K562 (cell line): ENCODE results near the gene HMGN1. TPM values are rescaled to one million over a fixed set of nuclear protein-coding genes. Genes with fewer than 3 reads are reported as not detected.

Experiments
- ATF7 ChIP-seq: fragments of 450-650 bp; IDR thresholded peaks from 2 replicates; pipeline ENCODE4 v1.7.1; 2014; ENCODE audit warnings: mild to moderate bottlenecking, moderate library complexity
- BACH1 ChIP-seq: fragments of 200-800 bp; sonication (Bioruptor generic); IDR thresholded peaks from 2 replicates; pipeline ENCODE4 v1.6.1; 2016; ENCODE audit warnings: missing genetic modification characterization, missing compliant biosample characterization
- BRD9 ChIP-seq: fragments of 450-650 bp; IDR thresholded peaks from 2 replicates; pipeline ENCODE4 v1.6.1; 2018; ENCODE audit warnings: low read depth; ENCODE audit not compliant: partially characterized antibody
- EP300 ChIP-seq: IDR thresholded peaks from 2 replicates; pipeline ENCODE4 v1.6.1; 2012; ENCODE audit warnings: low read length, improper control_type of control experiment
- EP400 ChIP-seq: fragments of 450-650 bp; IDR thresholded peaks from 2 replicates; pipeline ENCODE4 v1.6.1; 2017; ENCODE audit warnings: antibody characterized with exemption, mild to moderate bottlenecking, moderate library complexity
- KAT7 ChIP-seq: sonication (generic); formaldehyde crosslinking; IDR thresholded peaks from 2 replicates; pipeline ENCODE4 v1.8.0; 2022; ENCODE audit warnings: missing genetic modification reagents, mild to moderate bottlenecking, borderline replicate concordance
- MAFK ChIP-seq: IDR thresholded peaks from 2 replicates; pipeline ENCODE4 v1.6.1; 2011; ENCODE audit warnings: low read length, improper control_type of control experiment
- MBD2 ChIP-seq: sonication (generic); IDR thresholded peaks from 2 replicates; pipeline ENCODE4 v1.6.1; 2016; ENCODE audit warnings: low read depth, borderline replicate concordance
- MEF2D ChIP-seq: conservative IDR thresholded peaks from 2 replicates; pipeline ENCODE4 v1.6.1; 2016; ENCODE audit warnings: low read depth, missing genetic modification characterization, missing compliant biosample characterization
- MTA3 ChIP-seq: fragments of 450-650 bp; formaldehyde crosslinking; IDR thresholded peaks from 2 replicates; pipeline ENCODE4 v1.6.1; 2017; ENCODE audit warnings: mild to moderate bottlenecking, borderline replicate concordance
- NEUROD1 ChIP-seq: fragments of 150-350 bp; IDR thresholded peaks from 2 replicates; pipeline ENCODE4 v1.6.1; 2014; ENCODE audit warnings: borderline replicate concordance, low read length, low read depth; ENCODE audit not compliant: partially characterized antibody
- NFE2L1 ChIP-seq: fragments of 450-650 bp; IDR thresholded peaks from 2 replicates; pipeline ENCODE4 v1.6.1; 2016; ENCODE audit warnings: missing genetic modification characterization, low read depth, mild to moderate bottlenecking, missing compliant biosample characterization, moderate library complexity, borderline replicate concordance
- NR2C1 ChIP-seq, 2 experiments: fragments of 450-650 bp; IDR thresholded peaks; 2 replicates each; pipeline ENCODE4 v1.6.1; 2017; ENCODE audit warnings: mild to moderate bottlenecking in 2 of 2, antibody characterized with exemption in 1 of 2, inconsistent platforms in 1 of 2, missing compliant biosample characterization in 1 of 2, missing genetic modification characterization in 1 of 2
- NRF1 ChIP-seq, 2 experiments: fragments of 450-650 bp; IDR thresholded peaks in 1 of 2; conservative IDR thresholded peaks in 1 of 2; 2 replicates each; pipeline ENCODE4 v1.6.1; 2014; ENCODE audit warnings: mild to moderate bottlenecking in 2 of 2
- NUFIP1 ChIP-seq: fragments of 450-650 bp; IDR thresholded peaks from 2 replicates; pipeline ENCODE4 v1.6.1; 2018; ENCODE audit not compliant: partially characterized antibody
- PBX2 ChIP-seq, 2 experiments: IDR thresholded peaks in 1 of 2; conservative IDR thresholded peaks in 1 of 2; 2 replicates each; pipeline ENCODE4 v1.6.1; 2016; ENCODE audit warnings: low read depth in 2 of 2, mild to moderate bottlenecking in 1 of 2, missing compliant biosample characterization in 1 of 2, missing genetic modification characterization in 1 of 2, moderate library complexity in 1 of 2
- SIN3B ChIP-seq: fragments of 450-650 bp; IDR thresholded peaks from 2 replicates; pipeline ENCODE4 v1.6.1; 2017; ENCODE audit warnings: low read depth, mild to moderate bottlenecking, moderate library complexity
- SMAD1 ChIP-seq: fragments of 150-350 bp; IDR thresholded peaks from 2 replicates; pipeline ENCODE4 v1.6.1; 2014; ENCODE audit warnings: low read length, low read depth; ENCODE audit not compliant: partially characterized antibody
- SNIP1 ChIP-seq: fragments of 450-650 bp; IDR thresholded peaks from 2 replicates; pipeline ENCODE4 v1.7.1; 2017; ENCODE audit warnings: low read depth, mild to moderate bottlenecking
- VEZF1 ChIP-seq: fragments of 200-800 bp; sonication (Bioruptor generic); IDR thresholded peaks from 2 replicates; pipeline ENCODE4 v1.6.1; 2017; ENCODE audit warnings: missing genetic modification characterization, missing compliant biosample characterization
- ZEB2 ChIP-seq: fragments of 450-650 bp; IDR thresholded peaks from 2 replicates; pipeline ENCODE4 v1.6.1; 2016
- ZNF311 ChIP-seq: fragments of 250-450 bp; sonication (Bioruptor Pico); IDR thresholded peaks from 2 replicates; pipeline ENCODE4 v1.4.0; 2020; ENCODE audit warnings: mild to moderate bottlenecking, moderate library complexity
- ZNF316 ChIP-seq: fragments of 450-650 bp; IDR thresholded peaks from 2 replicates; pipeline ENCODE4 v1.6.1; 2016
- polyA plus RNA-seq, 8 experiments: library from polyadenylated mRNA; depleted of rRNA in 4 of 8; stranded (reverse) in 5 of 8; unstranded in 3 of 8; fragments of >200 nt; fragmentation: Nextera tagmentation in 2 of 8; fragmentation: Illumina TruSeq in 1 of 8; extraction: Ambion mirVana in 2 of 8; extraction: Trizol in 1 of 8; gene quantifications; 2 replicates each; pipeline versions ENCODE4 v1.2.1 to v1.2.3, GENCODE V29; 2011 to 2014; ENCODE audit warnings: inconsistent platforms in 1 of 8, missing spikeins in 1 of 8
- total RNA-seq, 7 experiments: library from RNA; depleted of rRNA in 6 of 7; stranded (reverse); fragments of >200 nt in 6 of 7; fragmentation: Illumina TruSeq in 2 of 7; extraction: Trizol in 2 of 7; gene quantifications; 2 replicates each; pipeline versions ENCODE4 v1.2.1 to v1.2.3, GENCODE V29; 2011 to 2021; ENCODE audit warnings: low replicate concordance in 1 of 7
- TF ChIP-seq, protein P1 (sequence below), 2 experiments: fragments of 450-650 bp; conservative IDR thresholded peaks; 2 replicates each; pipeline ENCODE4 v1.6.1; 2017; ENCODE audit warnings: mild to moderate bottlenecking in 2 of 2, moderate library complexity in 2 of 2

HMGN1 gene
- total and polyA plus RNA-seq, 9 of the 15 experiments (the other 6 are each of a cell fraction or from before 2014, with no cell fraction given), result 124 to 626 (median 498) TPM

GRCh38 chr21:39319814-39320332 is 29.0 kb downstream of the HMGN1 start (continued):
- no peak for TF ChIP-seq PBX2 (CRISPR knock-in tag; IDR thresholded peaks at IDR 0.05; ENCODE audit: low read depth)
- TF ChIP-seq PBX2 (tag; conservative IDR thresholded peaks at IDR 0.05; ENCODE audit: low read depth), result no peak
- TF ChIP-seq ZNF316, result peak; percentile 96
- TF ChIP-seq VEZF1 (CRISPR knock-in tag), result peak; percentile 79
- TF ChIP-seq NUFIP1, result no peak
- peak in 1 of 2 experiments; percentile 39; a peak in 2 of 4 replicates for TF ChIP-seq NRF1 (conservative IDR thresholded peaks at IDR 0.05 in 1 of 2, IDR thresholded peaks at IDR 0.05 in 1 of 2)
- TF ChIP-seq MTA3, result peak; percentile 66
- peak; percentile 88 for TF ChIP-seq MAFK
- 0 out of 2 replicates have a peak, but pooled peaks have one; percentile 17 for TF ChIP-seq ATF7
- TF ChIP-seq BACH1 (tag), result peak; percentile 87; the same call in 1 of the 2 replicates
- TF ChIP-seq NEUROD1, result peak; percentile 68
- TF ChIP-seq NFE2L1, result peak; percentile 58; the same call in 1 of the 2 replicates
- no peak for TF ChIP-seq SIN3B
- TF ChIP-seq SMAD1, result no peak
- TF ChIP-seq MEF2D (tag), result no peak
- peak; percentile 50; the same call in 1 of the 2 replicates for TF ChIP-seq EP300
- no peak for TF ChIP-seq KAT7
- 0 out of 2 replicates have a peak, but pooled peaks have one; percentile 24 for TF ChIP-seq SNIP1
- TF ChIP-seq ZEB2, result 0 out of 2 replicates have a peak, but pooled peaks have one; percentile 20
- peak; percentile 56 for TF ChIP-seq BRD9
- no peak for TF ChIP-seq NR2C1 (IDR thresholded peaks at IDR 0.05)
- TF ChIP-seq NR2C1 (tag; IDR thresholded peaks at IDR 0.05), result peak; percentile 51; the same call in 1 of the 2 replicates
- TF ChIP-seq ZNF311 (CRISPR knock-in tag), result no peak
- TF ChIP-seq, protein P1, sequence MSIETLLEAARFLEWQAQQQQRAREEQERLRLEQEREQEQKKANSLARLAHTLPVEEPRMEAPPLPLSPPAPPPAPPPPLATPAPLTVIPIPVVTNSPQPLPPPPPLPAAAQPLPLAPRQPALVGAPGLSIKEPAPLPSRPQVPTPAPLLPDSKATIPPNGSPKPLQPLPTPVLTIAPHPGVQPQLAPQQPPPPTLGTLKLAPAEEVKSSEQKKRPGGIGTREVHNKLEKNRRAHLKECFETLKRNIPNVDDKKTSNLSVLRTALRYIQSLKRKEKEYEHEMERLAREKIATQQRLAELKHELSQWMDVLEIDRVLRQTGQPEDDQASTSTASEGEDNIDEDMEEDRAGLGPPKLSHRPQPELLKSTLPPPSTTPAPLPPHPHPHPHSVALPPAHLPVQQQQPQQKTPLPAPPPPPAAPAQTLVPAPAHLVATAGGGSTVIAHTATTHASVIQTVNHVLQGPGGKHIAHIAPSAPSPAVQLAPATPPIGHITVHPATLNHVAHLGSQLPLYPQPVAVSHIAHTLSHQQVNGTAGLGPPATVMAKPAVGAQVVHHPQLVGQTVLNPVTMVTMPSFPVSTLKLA (conservative IDR thresholded peaks at IDR 0.05), result peak in 1 of 2 experiments; percentile 10; a peak in 1 of 4 replicates
- TF ChIP-seq MBD2, result no peak
- peak; percentile 26; the same call in 1 of the 2 replicates for TF ChIP-seq EP400
